K562 (cell line): ENCODE data around the gene TNFSF4. TPM values are rescaled to one million over a fixed set of nuclear protein-coding genes. Genes with fewer than 3 reads are reported as not detected.

ENCODE experiments used
- ATAC-seq: fragments of 200-7000 bp; cut with Tn5 transposase; 3 replicates; pipeline ENCODE4 v1.9.1; 2020; ENCODE audit warnings: moderate library complexity
- BruUV-seq: library from RNA; stranded (reverse); fragments of 400-500 nt; replicated peaks from 2 replicates; lab custom pipeline; 2021; lab: Mats Ljungman, UMichigan
- CTCF ChIA-PET: fragments of 300-600 bp; formaldehyde crosslinking; extraction: SDS; loops from one replicate; lab custom pipeline; 2021; ENCODE audit warnings: low intra/inter-chr PET ratio; lab: Yijun Ruan, JAX
- POLR2A ChIA-PET: fragments of 300-600, 350-650 bp; sonication (Branson Sonifier 250); formaldehyde crosslinking; extraction: SDS; loops from one replicate; lab custom pipeline; 2021; ENCODE audit warnings: antibody characterized with exemption, inconsistent platforms; lab: Yijun Ruan, JAX
- DNase-seq, 4 experiments: peaks; one replicate each; pipeline versions ENCODE4 v3.0.0 to v3.0.0-alpha.2; 2011 to 2018; ENCODE audit warnings: low spot score in 3 of 4, mixed read lengths in 3 of 4; ENCODE audit errors: extremely low read depth in 1 of 4
- FAIRE-seq: peaks from 2 replicates; lab custom pipeline; 2011; peaks lifted over from hg19 to GRCh38; lab: Jason Lieb, UNC
- H2AFZ ChIP-seq: 2 replicates; pipeline ENCODE4 v1.6.0; 2011; ENCODE audit warnings: low read depth, low read length, control low read depth, inconsistent platforms
- H3K27ac ChIP-seq: fragments of 200-600 bp; 3 replicates; pipeline ENCODE4 v1.8.0; 2011; ENCODE audit warnings: low read depth, mild to moderate bottlenecking, control low read depth, inconsistent platforms, low read length, moderate library complexity, mixed read lengths; ENCODE audit errors: extremely low read depth
- H3K27me3 ChIP-seq, 2 experiments: fragments of 300-600 bp in 1 of 2; 2 replicates in 1 of 2; 3 replicates in 1 of 2; pipeline versions ENCODE4 v1.6.0 to v1.8.0; 2011; ENCODE audit warnings: inconsistent platforms in 2 of 2, low read length in 2 of 2, mild to moderate bottlenecking in 1 of 2, mixed read lengths in 1 of 2, moderate library complexity in 1 of 2; ENCODE audit not compliant: control insufficient read depth in 2 of 2, insufficient read depth in 2 of 2
- H3K36me3 ChIP-seq: fragments of 300-600 bp; 3 replicates; pipeline ENCODE4 v1.8.0; 2011; ENCODE audit warnings: mild to moderate bottlenecking, low read length, inconsistent platforms; ENCODE audit not compliant: control insufficient read depth, insufficient read depth
- H3K4me1 ChIP-seq, 2 experiments: fragments of 200-600 bp in 1 of 2; replicated peaks in 1 of 2; 2 replicates in 1 of 2; 3 replicates in 1 of 2; pipeline versions ENCODE4 v1.5.1 to v1.8.0; 2011; ENCODE audit warnings: inconsistent platforms in 2 of 2, low read length in 2 of 2, mild to moderate bottlenecking in 1 of 2, mixed read lengths in 1 of 2, moderate library complexity in 1 of 2; ENCODE audit not compliant: control insufficient read depth in 2 of 2, insufficient read depth in 2 of 2
- H3K4me2 ChIP-seq: 2 replicates; pipeline ENCODE4 v1.6.1; 2011; ENCODE audit warnings: low read length, control low read depth, inconsistent platforms, mixed read lengths; ENCODE audit not compliant: insufficient read depth
- H3K4me3 ChIP-seq: fragments of 200-600 bp; sonication (generic), shearing (Covaris generic); 2 replicates; pipeline ENCODE4 v1.5.1; 2016; ENCODE audit warnings: control low read depth, inconsistent platforms
- H3K79me2 ChIP-seq: fragments of 200-600 bp; 3 replicates; pipeline ENCODE4 v1.8.0; 2011; ENCODE audit warnings: low read length, inconsistent platforms; ENCODE audit not compliant: control insufficient read depth, insufficient read depth
- H3K9ac ChIP-seq, 2 experiments: 2 replicates each; pipeline versions ENCODE4 v1.6.0 to v1.6.1; 2011; ENCODE audit warnings: low read depth in 2 of 2, low read length in 2 of 2, control low read depth in 1 of 2, inconsistent platforms in 1 of 2, mild to moderate bottlenecking in 1 of 2, mixed read lengths in 1 of 2; ENCODE audit not compliant: insufficient read depth in 1 of 2
- H3K9me1 ChIP-seq: one replicate; pipeline ENCODE4 v1.6.0; 2011; ENCODE audit warnings: inconsistent platforms, mild to moderate bottlenecking, low read length, moderate library complexity; ENCODE audit not compliant: control insufficient read depth, insufficient read depth
- H3K9me3 ChIP-seq: replicated peaks from 2 replicates; pipeline ENCODE4 v1.5.1; 2011; ENCODE audit warnings: low read depth, low read length, inconsistent platforms; ENCODE audit not compliant: control insufficient read depth, insufficient read depth
- H4K20me1 ChIP-seq: replicated peaks from 2 replicates; pipeline ENCODE4 v1.6.1; 2011; ENCODE audit warnings: low read length, inconsistent platforms, mixed read lengths; ENCODE audit not compliant: control insufficient read depth, insufficient read depth
- BHLHE40 ChIP-seq: IDR thresholded peaks from 2 replicates; pipeline ENCODE4 v1.6.1; 2011; ENCODE audit warnings: low read length, improper control_type of control experiment
- CBFA2T3 ChIP-seq: fragments of 450-650 bp; IDR thresholded peaks from 2 replicates; pipeline ENCODE4 v1.6.1; 2017
- CEBPG ChIP-seq, 3 experiments: fragments of 200-800 bp in 1 of 3; sonication (Bioruptor generic) in 1 of 3; sonication (generic) in 1 of 3; formaldehyde crosslinking in 1 of 3; IDR thresholded peaks in 2 of 3; conservative IDR thresholded peaks in 1 of 3; 2 replicates each; pipeline versions ENCODE4 v1.6.1 to v1.8.0; 2016 to 2022; ENCODE audit warnings: missing compliant biosample characterization in 2 of 3, missing genetic modification characterization in 2 of 3, mild to moderate bottlenecking in 1 of 3, missing genetic modification reagents in 1 of 3
- GABPB2 ChIP-seq: fragments of 250-450 bp; sonication (Bioruptor Pico); conservative IDR thresholded peaks from 2 replicates; pipeline ENCODE4 v1.5.1; 2021; ENCODE audit warnings: mild to moderate bottlenecking
- L3MBTL2 ChIP-seq: fragments of 450-650 bp; IDR thresholded peaks from 2 replicates; pipeline ENCODE4 v1.6.1; 2016; ENCODE audit warnings: mild to moderate bottlenecking, moderate library complexity
- MEF2D ChIP-seq: conservative IDR thresholded peaks from 2 replicates; pipeline ENCODE4 v1.6.1; 2016; ENCODE audit warnings: low read depth, missing genetic modification characterization, missing compliant biosample characterization
- NR2F6 ChIP-seq: fragments of 450-650 bp; formaldehyde crosslinking; IDR thresholded peaks from 2 replicates; pipeline ENCODE4 v1.4.0; 2020; ENCODE audit warnings: mild to moderate bottlenecking
- PHF21A ChIP-seq: fragments of 450-650 bp; IDR thresholded peaks from 2 replicates; pipeline ENCODE4 v1.6.1; 2017; ENCODE audit warnings: low read depth, borderline replicate concordance
- PKNOX1 ChIP-seq: fragments of 450-650 bp; IDR thresholded peaks from 2 replicates; pipeline ENCODE4 v1.6.1; 2016
- RBBP5 ChIP-seq: fragments of 200-600 bp; sonication (generic); IDR thresholded peaks from 2 replicates; pipeline ENCODE4 v1.6.1; 2012; ENCODE audit warnings: borderline replicate concordance, mild to moderate bottlenecking, low read length, control low read depth, inconsistent platforms; ENCODE audit not compliant: insufficient read depth, poor library complexity, severe bottlenecking
- RFX5 ChIP-seq: IDR thresholded peaks from 2 replicates; pipeline ENCODE4 v1.6.1; 2011; ENCODE audit warnings: low read depth, mild to moderate bottlenecking, improper control_type of control experiment, low read length
- SIN3A ChIP-seq, 2 experiments: fragments of 150-350 bp in 1 of 2; IDR thresholded peaks; 2 replicates each; pipeline ENCODE4 v1.6.1; 2011 to 2016; ENCODE audit warnings: borderline replicate concordance in 2 of 2, low read depth in 2 of 2, low read length in 2 of 2, mild to moderate bottlenecking in 2 of 2, moderate library complexity in 2 of 2; ENCODE audit not compliant: control insufficient read depth in 1 of 2
- SMARCE1 ChIP-seq: fragments of 450-650 bp; IDR thresholded peaks from 2 replicates; pipeline ENCODE4 v1.7.1; 2016; ENCODE audit warnings: mild to moderate bottlenecking
- SP2 ChIP-seq: IDR thresholded peaks from 2 replicates; pipeline ENCODE4 v1.6.1; 2011; ENCODE audit warnings: mild to moderate bottlenecking, low read depth, low read length, moderate library complexity; ENCODE audit not compliant: poor library complexity, severe bottlenecking; ENCODE audit errors: extremely low read depth
- TCF3 ChIP-seq: sonication (generic); formaldehyde crosslinking; IDR thresholded peaks from 2 replicates; pipeline ENCODE4 v1.4.0; 2020; ENCODE audit warnings: mild to moderate bottlenecking, missing genetic modification reagents
- ZNF124 ChIP-seq: sonication (generic); formaldehyde crosslinking; IDR thresholded peaks from 2 replicates; pipeline ENCODE4 v1.8.1; 2022; ENCODE audit warnings: missing genetic modification reagents
- WGBS: fragments of 100-300 bp; shearing (Covaris generic); methylation state at CpG from one replicate; pipeline ENCODE4 v1.1.6; 2016; ENCODE audit warnings: low coverage, mixed read lengths; ENCODE audit not compliant: insufficient coverage; ENCODE audit errors: missing lambda C conversion rate; 5-methylcytosine and 5-hydroxymethylcytosine counted together
- in situ Hi-C: fragments of 300-500 bp; cut with MboI; formaldehyde crosslinking; loops from 4 replicates; pipeline ENCODE4 v1.15.0; 2018; ENCODE audit warnings: inconsistent platforms, mixed read lengths
- intact Hi-C: fragments of 100-400 bp; cut with micrococcal nuclease; formaldehyde crosslinking; loops from 2 replicates; pipeline ENCODE4 v1.14.2; 2022
- polyA plus RNA-seq, 8 experiments: library from polyadenylated mRNA; depleted of rRNA in 4 of 8; stranded (reverse) in 5 of 8; unstranded in 3 of 8; fragments of >200 nt; fragmentation: Nextera tagmentation in 2 of 8; fragmentation: Illumina TruSeq in 1 of 8; extraction: Ambion mirVana in 2 of 8; extraction: Trizol in 1 of 8; gene quantifications; 2 replicates each; pipeline versions ENCODE4 v1.2.1 to v1.2.3, GENCODE V29; 2011 to 2014; ENCODE audit warnings: inconsistent platforms in 1 of 8, missing spikeins in 1 of 8
- total RNA-seq, 7 experiments: library from RNA; depleted of rRNA in 6 of 7; stranded (reverse); fragments of >200 nt in 6 of 7; fragmentation: Illumina TruSeq in 2 of 7; extraction: Trizol in 2 of 7; gene quantifications; 2 replicates each; pipeline versions ENCODE4 v1.2.1 to v1.2.3, GENCODE V29; 2011 to 2021; ENCODE audit warnings: low replicate concordance in 1 of 7
- TF ChIP-seq, protein P1 (sequence below), 2 experiments: IDR thresholded peaks; 2 replicates each; pipeline ENCODE4 v1.6.1; 2011; ENCODE audit warnings: borderline replicate concordance in 1 of 2, control low read depth in 1 of 2, low read depth in 1 of 2, low read length in 1 of 2, mild to moderate bottlenecking in 1 of 2, mixed read lengths in 1 of 2, moderate library complexity in 1 of 2; ENCODE audit not compliant: insufficient read depth in 1 of 2, insufficient read length in 1 of 2, poor library complexity in 1 of 2, severe bottlenecking in 1 of 2; ENCODE audit errors: extremely low read depth in 1 of 2
- TF ChIP-seq, protein P2 (sequence below): fragments of 250-450 bp; sonication (Bioruptor Pico); IDR thresholded peaks from 2 replicates; pipeline ENCODE4 v1.8.0; 2021; ENCODE audit warnings: moderate library complexity, mild to moderate bottlenecking, inconsistent platforms

TNFSF4 gene
- total and polyA plus RNA-seq, 9 of the 15 experiments (the other 6 are each of a cell fraction or from before 2014, with no cell fraction given), result 0.08 to 0.23 (median 0.15) TPM; not detected in 1

DNA sequence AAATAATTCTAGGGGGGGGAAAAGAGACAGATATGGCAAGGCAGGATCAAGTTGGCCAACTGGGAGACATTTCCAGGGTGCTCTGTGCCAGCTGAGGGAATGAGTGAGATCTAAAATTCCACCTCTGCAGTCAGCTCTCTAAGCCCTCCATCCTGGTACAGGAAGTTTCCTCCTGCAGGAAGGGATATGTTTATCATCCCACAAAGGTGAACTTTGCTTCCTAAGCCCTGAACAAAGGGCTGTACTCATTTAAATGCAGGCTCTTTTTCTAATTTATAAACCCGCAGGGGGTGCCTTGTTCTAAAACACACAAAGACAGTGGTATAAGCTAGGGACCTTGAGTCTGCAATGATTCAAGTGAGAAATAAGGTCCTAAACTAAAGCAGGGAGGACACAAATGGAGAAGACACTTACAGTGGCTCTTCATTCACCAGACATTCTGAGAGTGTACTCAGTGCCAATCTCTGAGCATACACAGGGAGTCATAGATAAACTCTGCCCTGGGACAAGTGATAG is 3.6 kb upstream of the TNFSF4 start:
- CTCF ChIA-PET, result no interaction called here
- 4% methylated on average over 1 of the region's 1 CpG for WGBS

GRCh38 chr1:173210283-173210682 is 3.2 kb upstream of the TNFSF4 start:
- H3K27me3 ChIP-seq, result peaks cover 0 to 11% of the 10 kb centered on the region in 2 experiments; a peak in 2 of 5 replicates
- H3K4me1 ChIP-seq, result no peaks in the 10 kb centered on the region
- intact Hi-C loops, result no loop called here
- H3K36me3 ChIP-seq, result no peaks in the 10 kb centered on the region
- H3K79me2 ChIP-seq, result no peaks in the 10 kb centered on the region
- H4K20me1 ChIP-seq, result no peaks in the 10 kb centered on the region
- no peak for FAIRE-seq
- TF ChIP-seq RBBP5 (no peak), PKNOX1 (no peak), GABPB2 (CRISPR knock-in tag) (no peak), CBFA2T3 (no peak)
- TF ChIP-seq, protein P1, sequence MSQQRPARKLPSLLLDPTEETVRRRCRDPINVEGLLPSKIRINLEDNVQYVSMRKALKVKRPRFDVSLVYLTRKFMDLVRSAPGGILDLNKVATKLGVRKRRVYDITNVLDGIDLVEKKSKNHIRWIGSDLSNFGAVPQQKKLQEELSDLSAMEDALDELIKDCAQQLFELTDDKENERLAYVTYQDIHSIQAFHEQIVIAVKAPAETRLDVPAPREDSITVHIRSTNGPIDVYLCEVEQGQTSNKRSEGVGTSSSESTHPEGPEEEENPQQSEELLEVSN (IDR thresholded peaks at IDR 0.05; ENCODE audit: borderline replicate concordance in 1 of 2, extremely low read depth in 1 of 2, insufficient read depth in 1 of 2, insufficient read length in 1 of 2, low read depth in 1 of 2, low read length in 1 of 2, poor library complexity in 1 of 2, severe bottlenecking in 1 of 2), result no peak
- TF ChIP-seq, protein P2, sequence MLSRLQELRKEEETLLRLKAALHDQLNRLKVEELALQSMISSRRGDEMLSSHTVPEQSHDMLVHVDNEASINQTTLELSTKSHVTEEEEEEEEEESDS (CRISPR knock-in tag), result no peak
- TF ChIP-seq, all 486 proteins: peak for 0
- no peaks in the 10 kb centered on the region for H3K9me3 ChIP-seq
- ChIA-PET CTCF (no interaction called here), POLR2A (no interaction called here)
- H2AFZ ChIP-seq, result no peak overlapping the region
- H3K4me2 ChIP-seq, result no peak overlapping the region
- no peak for ATAC-seq
- no TSS peak for BruUV-seq
- in situ Hi-C loops, result no loop called here
- no peak overlapping the region for H3K9ac ChIP-seq
- no peak overlapping the region for H3K4me3 ChIP-seq
- no peak overlapping the region for H3K27ac ChIP-seq
- no peak for DNase-seq
- WGBS, result 3% methylated on average over 2 of the region's 2 CpGs
- no peaks in the 10 kb centered on the region for H3K9me1 ChIP-seq

More for the DNA sequence above, 3.6 kb upstream of the TNFSF4 start:
- Histone ChIP-seq H3K9ac (no peak overlapping the region), H3K79me2 (no peaks in the 10 kb centered on the region), H3K9me1 (no peaks in the 10 kb centered on the region), H3K27ac (no peak overlapping the region), H2AFZ (no peak overlapping the region), H3K4me3 (no peak overlapping the region), H3K27me3 (peaks cover 0 to 6% of the 10 kb centered on the region in 2 experiments; a peak in 2 of 5 replicates), H3K4me1 (no peaks in the 10 kb centered on the region), H3K4me2 (no peak overlapping the region), H3K9me3 (no peaks in the 10 kb centered on the region), H4K20me1 (no peaks in the 10 kb centered on the region), H3K36me3 (no peaks in the 10 kb centered on the region)
- DNase-seq (no peak), ATAC-seq (no peak), FAIRE-seq (no peak)
- TF ChIP-seq ZNF124 (CRISPR knock-in tag) (no peak), RFX5 (no peak), SIN3A (IDR thresholded peaks at IDR 0.05; ENCODE audit: borderline replicate concordance in 2 of 2, control insufficient read depth in 1 of 2, low read depth in 2 of 2, low read length in 2 of 2) (no peak), SMARCE1 (no peak), NR2F6 (CRISPR knock-in tag) (no peak), L3MBTL2 (no peak), MEF2D (tag) (no peak), TCF3 (CRISPR knock-in tag) (no peak), BHLHE40 (no peak), CEBPG (CRISPR knock-in tag; IDR thresholded peaks at IDR 0.05) (no peak), CEBPG (tag; conservative IDR thresholded peaks at IDR 0.05 in 1 of 2, IDR thresholded peaks at IDR 0.05 in 1 of 2) (no peak), SP2 (no peak), PHF21A (no peak)
- intact Hi-C loops, result no loop called here
- BruUV-seq, result no TSS peak
- POLR2A ChIA-PET, result no interaction called here
- in situ Hi-C loops, result no loop called here
